GM18907 (cell line): ENCODE measurements around the gene GPATCH2L.

Source experiments
- ATAC-seq: cut with Tn5 transposase; IDR thresholded peaks from one replicate; pipeline ENCODE4 v1.9.1; 2021; ENCODE audit warnings: mild to moderate bottlenecking, moderate library complexity; ENCODE audit not compliant: unreplicated experiment

The GPATCH2L gene

DNA sequence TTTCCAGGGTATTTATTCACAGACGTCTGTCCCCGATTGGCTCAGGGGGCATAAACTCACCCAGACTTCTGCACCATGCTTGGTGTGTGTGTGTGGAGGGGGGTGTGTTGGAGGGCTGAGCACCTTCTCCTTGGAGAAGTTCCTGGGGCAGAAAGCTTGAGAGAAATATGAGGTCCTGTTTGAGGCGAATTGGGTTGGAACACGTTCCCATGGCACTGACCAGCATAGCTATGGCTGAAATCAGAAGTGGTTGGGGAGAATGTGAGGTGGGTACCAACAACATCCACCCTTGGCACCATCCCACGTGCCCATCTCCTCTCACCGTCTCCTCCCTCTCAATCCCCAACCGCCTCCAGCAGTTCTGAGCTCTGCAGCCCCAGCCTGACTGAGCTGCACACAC lies 16.0 kb upstream of the GPATCH2L start:
- no peak for ATAC-seq

- ATAC-seq: no peak
Measured at GRCh38 chr14:76136476-76137110, 15.1 kb upstream of the GPATCH2L start.

- ATAC-seq: no peak
Measured at GRCh38 chr14:76138119-76138757, 13.5 kb upstream of the GPATCH2L start.

- ATAC-seq: no peak
Measured at GRCh38 chr14:76138758-76139723, 12.7 kb upstream of the GPATCH2L start.

- no peak for ATAC-seq
Measured at GRCh38 chr14:76143642-76144041, 8.1 kb upstream of the GPATCH2L start.

- no peak for ATAC-seq
Measured at GRCh38 chr14:76146976-76147375, 4.7 kb upstream of the GPATCH2L start.

- ATAC-seq: no peak
Measured at GRCh38 chr14:76149196-76149595, 2.5 kb upstream of the GPATCH2L start.

DNA sequence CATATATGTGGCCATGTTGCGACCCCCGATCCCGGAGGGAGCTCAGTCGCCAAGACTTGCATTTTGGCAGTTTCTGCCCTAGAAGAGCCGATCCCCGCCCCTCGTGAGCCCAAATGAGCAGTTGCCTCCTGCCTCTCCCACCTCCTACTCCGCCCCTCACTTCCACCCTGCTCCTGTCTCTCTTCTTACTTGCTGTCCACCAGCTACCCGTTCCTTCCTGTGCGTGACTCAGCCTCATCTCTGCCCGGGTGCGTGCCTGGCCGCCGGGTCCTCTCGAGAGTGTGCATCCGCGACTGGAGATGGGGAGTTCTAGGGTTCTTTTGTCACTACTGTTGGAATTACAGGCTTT lies 585 bp downstream of the GPATCH2L start:
- peak; percentile 72 for ATAC-seq

- ATAC-seq: no peak
Measured at GRCh38 chr14:76153919-76154318, 2.2 kb downstream of the GPATCH2L start.

DNA sequence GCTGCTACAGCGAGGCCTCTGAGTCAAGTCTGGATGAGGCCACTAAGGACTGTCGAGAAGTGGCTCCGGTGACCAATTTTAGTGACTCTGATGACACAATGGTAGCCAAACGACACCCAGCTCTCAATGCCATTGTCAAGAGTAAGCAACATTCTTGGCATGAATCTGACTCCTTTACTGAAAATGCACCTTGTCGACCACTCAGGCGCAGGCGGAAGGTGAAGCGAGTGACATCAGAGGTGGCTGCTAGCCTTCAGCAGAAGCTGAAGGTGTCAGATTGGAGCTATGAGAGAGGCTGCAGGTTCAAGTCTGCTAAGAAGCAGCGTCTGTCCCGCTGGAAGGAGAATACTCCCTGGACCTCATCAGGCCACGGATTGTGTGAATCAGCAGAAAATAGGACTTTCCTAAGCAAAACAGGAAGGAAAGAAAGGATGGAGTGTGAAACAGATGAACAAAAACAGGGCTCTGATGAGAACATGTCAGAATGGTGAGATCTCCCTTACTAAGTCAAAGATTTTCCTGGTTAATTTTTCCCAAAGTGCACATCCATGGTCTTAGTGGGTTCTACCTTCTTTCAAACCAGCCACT lies 2.9 kb downstream of the GPATCH2L start:
- ATAC-seq: no peak

- ATAC-seq: no peak
Measured at GRCh38 chr14:76163668-76164363, 12.1 kb downstream of the GPATCH2L start.

DNA sequence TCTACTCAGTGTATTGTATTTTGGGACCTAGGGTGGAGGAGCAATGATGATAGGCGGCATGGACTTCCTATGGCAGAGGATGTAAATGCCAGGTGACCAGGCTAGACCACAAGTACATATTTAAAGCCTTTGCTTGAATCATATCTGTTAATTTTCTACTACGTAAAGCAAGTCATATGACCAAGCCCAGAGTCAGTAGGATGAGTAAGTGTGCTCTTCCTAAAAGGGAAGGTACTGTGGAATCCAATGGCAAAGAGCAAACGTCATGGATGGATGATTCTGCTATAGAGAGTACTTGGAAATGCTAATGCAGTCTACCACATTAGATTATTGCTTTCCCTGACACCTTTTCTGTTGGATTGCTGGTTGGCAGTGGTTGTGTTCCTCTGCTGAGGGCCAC lies 16.8 kb downstream of the GPATCH2L start:
- no peak for ATAC-seq

GRCh38 chr14:76169776-76170175 lies 18.1 kb downstream of the GPATCH2L start:
- ATAC-seq: no peak

DNA sequence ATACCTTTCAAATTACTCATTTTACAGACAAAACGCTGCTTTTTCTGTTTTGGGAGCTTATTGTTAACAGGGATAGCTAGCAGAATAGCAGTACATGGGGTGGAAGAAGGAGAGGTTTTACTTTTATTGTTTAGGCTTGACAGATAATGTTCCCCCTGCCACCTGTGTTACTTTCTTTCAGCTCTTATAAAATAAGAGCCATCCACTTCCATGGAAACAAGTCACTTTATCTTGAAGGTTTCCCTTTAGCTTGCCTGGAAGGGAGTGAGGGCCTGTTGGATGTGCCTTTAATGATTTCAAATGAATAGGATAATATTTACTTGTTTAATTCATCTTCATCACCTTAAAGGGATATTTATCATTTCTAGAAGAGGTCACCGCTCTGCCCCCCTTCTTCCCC lies 23.3 kb downstream of the GPATCH2L start:
- ATAC-seq: no peak

DNA sequence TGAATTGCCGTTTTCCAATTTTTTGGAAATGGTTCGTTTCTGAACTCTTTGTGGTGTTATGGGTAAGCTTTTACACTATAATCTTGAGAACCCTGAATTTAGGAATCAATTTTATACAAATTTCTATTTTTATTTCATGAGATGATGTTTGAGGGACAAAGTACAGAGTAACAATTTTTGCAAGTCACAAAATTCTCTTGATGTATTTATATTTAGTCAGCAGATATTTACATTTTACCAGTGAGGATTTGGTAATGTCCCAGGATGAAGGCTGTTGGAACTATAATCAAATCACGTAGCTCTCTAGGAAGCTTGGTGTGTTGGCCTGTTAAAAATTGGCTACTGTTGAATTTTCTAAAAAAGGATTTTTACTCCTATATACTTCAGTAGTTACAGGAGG lies 24.2 kb downstream of the GPATCH2L start:
- no peak for ATAC-seq

DNA sequence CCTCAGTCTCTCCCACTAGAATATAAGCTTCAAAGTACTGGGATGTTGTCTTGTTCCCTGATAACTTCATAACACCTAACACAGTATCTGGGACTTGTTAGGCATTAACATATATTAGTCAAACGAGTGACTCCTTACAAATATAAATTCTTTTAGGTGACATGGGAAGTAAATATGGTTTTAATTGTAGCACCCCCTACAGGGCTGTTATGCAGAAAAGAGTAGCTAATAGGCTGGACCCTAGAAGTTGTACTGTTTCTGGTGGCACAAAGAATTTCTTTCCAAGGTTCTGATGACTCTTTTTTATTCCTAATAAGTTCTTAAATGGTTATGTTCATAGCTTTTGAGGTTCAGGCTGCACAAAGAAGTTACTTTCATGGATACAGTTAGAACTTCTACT lies 29.8 kb downstream of the GPATCH2L start:
- ATAC-seq: no peak

DNA sequence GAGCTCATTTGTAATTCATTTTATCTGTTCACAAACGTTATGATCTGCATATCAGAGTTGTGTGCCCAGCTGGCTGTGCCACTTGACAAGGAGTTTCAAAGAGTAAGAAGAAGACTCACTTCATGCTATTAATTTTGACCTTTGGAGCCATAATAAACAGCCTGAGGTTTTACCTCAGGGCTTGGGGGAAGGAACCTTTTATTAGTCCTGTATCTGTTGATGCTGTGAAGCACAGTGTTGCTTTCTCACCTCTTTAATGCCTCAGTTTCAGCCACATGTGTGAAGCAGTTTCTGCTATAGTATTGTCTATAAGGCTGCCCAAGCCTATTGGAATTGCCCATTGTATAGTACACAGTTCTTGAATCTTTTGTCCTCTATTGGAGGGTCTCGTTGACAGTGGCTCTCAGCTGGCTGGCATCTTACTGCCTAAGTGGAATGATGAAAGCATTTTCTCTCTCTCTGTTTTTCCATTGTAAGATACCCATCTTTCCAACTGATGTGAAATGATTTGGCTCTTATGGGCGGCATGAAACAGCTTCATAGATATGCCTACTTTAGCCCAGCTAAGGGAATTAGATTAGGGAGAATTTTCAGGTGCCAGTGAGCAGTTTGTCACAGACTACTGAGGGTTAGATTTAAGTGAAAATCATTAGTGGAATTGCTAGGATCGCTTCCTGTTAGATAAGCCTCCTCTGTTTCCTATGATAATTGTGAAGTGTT lies 34.7 kb downstream of the GPATCH2L start:
- ATAC-seq: no peak

DNA sequence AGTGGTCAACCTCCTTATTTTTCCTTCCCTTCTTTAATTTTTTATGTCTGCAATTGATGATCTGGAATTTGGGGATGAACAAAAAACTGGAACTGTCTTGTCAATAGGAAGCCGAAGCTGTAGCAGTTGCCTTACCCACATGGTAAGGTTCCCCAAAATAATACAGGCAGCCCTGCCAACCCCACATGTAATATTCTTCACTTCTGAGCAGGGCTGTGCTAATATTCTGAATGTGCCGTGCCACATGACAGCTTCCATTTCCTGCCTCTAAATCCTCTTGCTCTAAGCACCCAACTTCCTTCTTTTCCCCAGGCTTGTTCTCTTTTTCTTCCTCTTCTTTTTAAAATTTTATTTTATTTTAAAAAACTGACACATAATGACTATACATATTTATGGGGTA lies 39.6 kb downstream of the GPATCH2L start:
- ATAC-seq: no peak

- no peak for ATAC-seq
Measured at GRCh38 chr14:76193696-76194095, 42.0 kb downstream of the GPATCH2L start.

- peak; percentile 49 for ATAC-seq
Measured at GRCh38 chr14:76194327-76194726, 42.6 kb downstream of the GPATCH2L start.
